HepG2 (cell line): ENCODE measurements around the gene TATDN3.

Experiments used
- NCOA5 ChIP-seq: sonication (generic); formaldehyde crosslinking; IDR thresholded peaks from 2 replicates; pipeline ENCODE4 v1.4.0; 2020; ENCODE audit warnings: missing genetic modification reagents
- ZKSCAN1 ChIP-seq: fragments of 150-350 bp; IDR thresholded peaks from 2 replicates; pipeline ENCODE4 v1.6.1; 2014; ENCODE audit warnings: low read length
- ZNF414 ChIP-seq: sonication (generic); formaldehyde crosslinking; IDR thresholded peaks from 2 replicates; pipeline ENCODE4 v1.5.0; 2020; ENCODE audit warnings: missing genetic modification reagents

GRCh38 chr1:212856755-212857154, 65.1 kb downstream of the TATDN3 start:
- TF ChIP-seq NCOA5 (CRISPR knock-in tag) (no peak), ZNF414 (CRISPR knock-in tag) (no peak), ZKSCAN1 (no peak)
